Coronary artery (tissue), 2 donors: ENCODE results near the gene APBA1.

ENCODE experiments used
- DNase-seq: peaks from one replicate; pipeline ENCODE4 v3.0.0-alpha.2; 2017; ENCODE audit warnings: low spot score
- H3K27ac ChIP-seq, 2 donors: fragments of 200-600 bp; sonication (generic); one replicate each; pipeline ENCODE4 v1.5.1; 2016 to 2019
- H3K4me3 ChIP-seq: fragments of 200-600 bp; sonication (generic); 2 replicates; pipeline ENCODE4 v1.5.1; 2016; ENCODE audit warnings: mild to moderate bottlenecking, moderate library complexity
- TF ChIP-seq, protein P1 (sequence below): fragments of 200-600 bp; sonication (generic); IDR thresholded peaks from one replicate; pipeline ENCODE4 v1.5.1; 2019; ENCODE audit warnings: antibody characterized with exemption

APBA1 gene

DNA sequence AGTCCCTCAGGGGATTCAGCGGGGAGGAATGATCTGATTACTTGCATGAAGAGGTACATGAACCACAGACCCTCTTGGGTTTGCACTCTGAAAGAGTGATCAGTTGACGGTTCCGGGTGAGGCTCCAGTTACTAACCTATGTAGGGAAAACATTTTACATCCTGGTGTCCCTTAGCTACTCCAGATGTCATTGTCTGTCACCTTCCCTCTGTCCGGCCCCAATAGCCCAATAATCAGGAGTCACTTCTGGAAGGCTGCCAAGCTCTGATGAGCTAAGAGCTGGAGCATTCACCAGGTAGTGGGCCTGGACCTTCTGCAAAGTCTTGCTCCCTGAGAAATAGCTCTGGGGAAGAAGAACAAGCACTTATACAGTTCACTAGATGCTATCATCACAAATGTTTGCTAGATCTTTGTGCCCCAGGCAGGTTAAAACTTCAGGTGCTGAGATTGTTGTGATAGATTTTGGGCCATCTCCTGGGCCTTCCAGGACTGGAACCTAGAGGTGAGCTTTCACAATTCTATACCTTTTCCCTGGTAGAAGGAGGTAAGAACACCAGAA lies 282.7 kb downstream of the APBA1 start:
- DNase-seq, result no peak
- H3K27ac ChIP-seq, result no peak overlapping the region
- H3K4me3 ChIP-seq, result no peak overlapping the region
- TF ChIP-seq, protein P1, sequence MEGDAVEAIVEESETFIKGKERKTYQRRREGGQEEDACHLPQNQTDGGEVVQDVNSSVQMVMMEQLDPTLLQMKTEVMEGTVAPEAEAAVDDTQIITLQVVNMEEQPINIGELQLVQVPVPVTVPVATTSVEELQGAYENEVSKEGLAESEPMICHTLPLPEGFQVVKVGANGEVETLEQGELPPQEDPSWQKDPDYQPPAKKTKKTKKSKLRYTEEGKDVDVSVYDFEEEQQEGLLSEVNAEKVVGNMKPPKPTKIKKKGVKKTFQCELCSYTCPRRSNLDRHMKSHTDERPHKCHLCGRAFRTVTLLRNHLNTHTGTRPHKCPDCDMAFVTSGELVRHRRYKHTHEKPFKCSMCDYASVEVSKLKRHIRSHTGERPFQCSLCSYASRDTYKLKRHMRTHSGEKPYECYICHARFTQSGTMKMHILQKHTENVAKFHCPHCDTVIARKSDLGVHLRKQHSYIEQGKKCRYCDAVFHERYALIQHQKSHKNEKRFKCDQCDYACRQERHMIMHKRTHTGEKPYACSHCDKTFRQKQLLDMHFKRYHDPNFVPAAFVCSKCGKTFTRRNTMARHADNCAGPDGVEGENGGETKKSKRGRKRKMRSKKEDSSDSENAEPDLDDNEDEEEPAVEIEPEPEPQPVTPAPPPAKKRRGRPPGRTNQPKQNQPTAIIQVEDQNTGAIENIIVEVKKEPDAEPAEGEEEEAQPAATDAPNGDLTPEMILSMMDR, result no peak

DNA sequence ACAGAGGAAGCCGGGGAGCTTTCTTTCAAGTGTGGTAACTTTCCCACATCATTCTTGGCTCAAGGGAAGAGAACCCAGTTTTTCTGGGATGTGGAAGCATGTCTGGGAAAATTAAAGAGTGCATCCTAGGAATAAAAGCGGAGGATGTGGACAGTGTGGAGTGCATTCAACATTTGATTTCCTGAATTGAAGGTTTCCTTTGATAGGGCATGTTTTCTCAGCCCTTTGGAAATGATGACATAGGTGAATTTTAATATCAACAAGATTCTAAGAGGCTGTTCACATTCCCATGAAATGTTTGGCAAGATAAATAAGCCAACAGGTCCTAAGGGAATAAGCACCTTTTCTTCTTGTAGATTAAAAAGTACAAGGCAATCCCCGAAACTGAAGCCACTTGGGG lies 283.6 kb downstream of the APBA1 start:
- H3K4me3 ChIP-seq, result no peak overlapping the region
- TF ChIP-seq, protein P1, result no peak
- DNase-seq, result no peak
- no peak overlapping the region for H3K27ac ChIP-seq

DNA sequence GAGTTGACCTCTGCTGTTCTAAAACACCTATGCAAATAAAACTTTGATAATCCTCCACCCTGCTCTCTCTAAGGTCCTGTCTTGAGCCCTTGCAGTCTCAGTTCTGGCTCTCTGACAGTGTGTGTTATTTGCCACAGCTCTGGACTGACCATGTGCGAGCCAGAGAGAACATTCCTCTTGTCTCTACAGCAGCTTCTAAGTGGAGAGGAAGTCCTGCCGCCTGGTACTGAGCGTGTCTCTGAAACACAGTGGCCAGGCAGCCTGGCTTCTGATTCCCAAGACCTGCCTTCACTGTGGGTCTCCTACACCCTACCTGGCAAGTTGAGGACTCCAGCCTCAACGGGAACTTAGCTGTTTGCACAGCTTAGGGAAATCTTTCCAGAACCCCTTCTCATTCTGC lies 285.5 kb downstream of the APBA1 start:
- no peak for DNase-seq
- TF ChIP-seq, protein P1, result no peak
- Histone ChIP-seq H3K27ac (no peak overlapping the region), H3K4me3 (no peak overlapping the region)

DNA sequence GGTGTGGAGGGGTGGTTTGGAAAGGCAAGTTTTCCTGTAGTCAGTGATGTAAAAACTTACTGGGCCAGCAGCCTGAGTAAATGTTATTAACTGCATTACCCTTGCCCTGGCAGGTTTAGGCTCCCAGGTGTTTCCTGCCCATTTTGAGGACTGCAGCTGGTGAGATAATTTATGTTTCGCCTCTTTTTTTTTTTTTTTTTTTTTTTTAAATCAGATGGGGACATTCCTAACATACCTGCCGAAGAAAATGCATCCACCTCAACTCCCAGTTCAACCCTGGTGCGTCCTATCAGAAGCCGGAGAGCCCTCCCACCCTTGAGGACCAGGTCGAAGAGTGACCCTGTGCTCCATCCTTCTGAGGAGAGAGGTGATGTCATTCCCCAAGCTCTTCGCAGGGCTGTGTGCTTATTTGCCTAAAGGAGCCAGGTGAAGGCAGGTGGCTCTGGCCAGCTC lies 286.6 kb downstream of the APBA1 start:
- no peak overlapping the region for H3K4me3 ChIP-seq
- no peak for DNase-seq
- no peak overlapping the region for H3K27ac ChIP-seq
- TF ChIP-seq, protein P1, result no peak

DNA sequence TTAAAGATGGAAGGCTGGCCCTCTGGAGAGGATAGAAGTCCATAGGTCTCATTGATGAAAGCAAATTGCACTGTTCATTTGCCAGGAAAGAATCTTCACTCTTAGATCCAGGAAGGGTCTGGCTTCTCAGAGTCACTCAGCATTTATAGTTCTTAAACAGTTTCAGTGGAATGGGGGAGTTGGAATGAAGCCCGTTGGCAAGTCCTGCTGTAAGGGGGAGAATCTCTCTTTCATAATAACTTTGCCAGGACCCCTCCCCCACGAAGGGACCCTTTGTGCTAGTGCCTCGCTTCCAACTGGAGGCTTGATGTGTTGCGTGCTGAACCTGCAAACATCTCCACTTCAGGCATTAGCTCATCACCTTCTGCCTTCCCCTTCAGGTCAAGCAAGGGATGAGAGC lies 290.0 kb downstream of the APBA1 start:
- H3K4me3 ChIP-seq, result no peak overlapping the region
- no peak for DNase-seq
- TF ChIP-seq, protein P1, result no peak
- H3K27ac ChIP-seq, result no peak overlapping the region

DNA sequence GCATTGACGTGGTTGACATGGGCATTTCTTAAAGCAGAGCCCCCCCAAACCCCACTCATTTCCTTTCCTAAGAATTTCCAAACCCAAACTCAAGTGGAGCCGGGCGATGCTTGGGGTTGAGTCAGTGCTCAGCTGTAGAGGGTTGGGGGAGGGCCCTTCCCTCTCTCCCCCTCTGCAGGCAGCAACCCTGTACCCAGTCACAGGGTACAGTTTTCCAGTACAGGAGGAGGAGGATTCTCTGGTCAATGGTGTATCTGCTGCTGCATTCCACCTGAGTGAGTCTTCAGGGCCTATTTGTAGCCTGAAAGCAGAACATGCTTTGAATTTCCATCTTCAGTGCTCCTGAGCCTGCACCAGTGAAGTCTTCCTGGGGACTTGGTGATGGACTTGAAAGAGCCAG lies 291.4 kb downstream of the APBA1 start:
- TF ChIP-seq, protein P1, result no peak
- DNase-seq, result no peak
- no peak overlapping the region for H3K4me3 ChIP-seq
- H3K27ac ChIP-seq, result no peak overlapping the region

DNA sequence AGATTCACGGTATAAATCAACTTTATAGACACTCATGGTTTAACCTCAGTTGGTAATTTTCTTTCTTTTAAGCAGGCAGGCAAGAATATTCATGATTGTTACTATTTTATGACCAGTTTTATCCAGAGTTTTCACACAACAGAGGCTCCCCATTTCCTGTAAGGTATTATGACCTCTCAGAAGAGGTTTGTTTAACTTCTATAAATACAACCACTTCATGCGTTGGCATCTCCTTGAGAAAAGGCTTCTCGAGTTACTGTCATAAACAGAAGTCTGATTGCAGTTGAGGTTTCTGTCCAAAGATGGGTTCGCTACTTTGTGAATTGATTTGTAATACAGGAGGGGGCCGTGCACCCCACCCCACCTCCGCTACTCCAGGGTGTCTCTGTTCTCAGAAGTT lies 291.9 kb downstream of the APBA1 start:
- TF ChIP-seq, protein P1, result no peak
- no peak for DNase-seq
- no peak overlapping the region for H3K4me3 ChIP-seq
- H3K27ac ChIP-seq, result no peak overlapping the region
